ENCODE measurements around the gene C6orf15.
"Not testable (repeated sequence)": the region's sequence is repeated elsewhere in the genome, so short reads cannot be mapped to it uniquely, and the experiment has no call there.

Gene C6orf15

GRCh38 chr6:31081872-31082271, 30.5 kb downstream of the C6orf15 start:
- no peak for DNase-seq (ENCODE audit: low read depth)
- H3K4me3 ChIP-seq (ENCODE audit: low read depth, low read length): no peak overlapping the region
- TF ChIP-seq CTCF (conservative IDR thresholded peaks at IDR 0.05; ENCODE audit: low read depth, low read length): no peak

- H3K4me3 ChIP-seq (ENCODE audit: low read depth, low read length): peak overlapping the region; percentile 42
- TF ChIP-seq CTCF (conservative IDR thresholded peaks at IDR 0.05; ENCODE audit: low read depth, low read length): peak; percentile 85
- peak; percentile 80 for DNase-seq (ENCODE audit: low read depth)
These were observed 32.6 kb downstream of the C6orf15 start for GRCh38 chr6:31079656-31080261.

GRCh38 chr6:31076611-31077010, 35.8 kb downstream of the C6orf15 start:
- DNase-seq (ENCODE audit: low read depth): no peak
- H3K4me3 ChIP-seq (ENCODE audit: low read depth, low read length): no peak overlapping the region
- TF ChIP-seq CTCF (conservative IDR thresholded peaks at IDR 0.05; ENCODE audit: low read depth, low read length): no peak

- TF ChIP-seq CTCF (conservative IDR thresholded peaks at IDR 0.05; ENCODE audit: low read depth, low read length): no peak
- H3K4me3 ChIP-seq (ENCODE audit: low read depth, low read length): no peak overlapping the region
- peak; percentile 63 for DNase-seq (ENCODE audit: low read depth)
These were observed 36.8 kb downstream of the C6orf15 start for GRCh38 chr6:31075528-31075927.

- no peak for DNase-seq (ENCODE audit: low read depth)
- no peak overlapping the region for H3K4me3 ChIP-seq (ENCODE audit: low read depth, low read length)
- TF ChIP-seq CTCF (conservative IDR thresholded peaks at IDR 0.05; ENCODE audit: low read depth, low read length): no peak
These were observed 38.0 kb downstream of the C6orf15 start for GRCh38 chr6:31074401-31074800.

- TF ChIP-seq CTCF (conservative IDR thresholded peaks at IDR 0.05; ENCODE audit: low read depth, low read length): peak; percentile 89
- H3K4me3 ChIP-seq (ENCODE audit: low read depth, low read length): no peak overlapping the region
- DNase-seq (ENCODE audit: low read depth): peak; percentile 94
These were observed 41.6 kb downstream of the C6orf15 start for GRCh38 chr6:31070711-31071197.

GRCh38 chr6:31068669-31069340, 43.6 kb downstream of the C6orf15 start:
- peak; percentile 89 for DNase-seq (ENCODE audit: low read depth)
- no peak overlapping the region for H3K4me3 ChIP-seq (ENCODE audit: low read depth, low read length)
- peak; percentile 96 for TF ChIP-seq CTCF (conservative IDR thresholded peaks at IDR 0.05; ENCODE audit: low read depth, low read length)

GRCh38 chr6:31067891-31068668, 44.3 kb downstream of the C6orf15 start:
- not testable (repeated sequence) for H3K4me3 ChIP-seq (ENCODE audit: low read depth, low read length); DNase-seq (ENCODE audit: low read depth)

- H3K4me3 ChIP-seq (ENCODE audit: low read depth, low read length); DNase-seq (ENCODE audit: low read depth): not testable (repeated sequence)
These were observed 45.3 kb downstream of the C6orf15 start for GRCh38 chr6:31067028-31067427.
